GM23338 (cell line): Measurements from ENCODE around the gene MYO7B.

ENCODE experiments used
- EZH2 ChIP-seq: fragments of 200-600 bp; sonication (generic); IDR thresholded peaks from one replicate; pipeline ENCODE4 v1.8.0; 2017; ENCODE audit warnings: antibody characterized with exemption, mild to moderate bottlenecking, low read depth; ENCODE audit not compliant: unreplicated experiment
- EZH2phosphoT487 ChIP-seq: fragments of 200-600 bp; sonication (generic); IDR thresholded peaks from one replicate; pipeline ENCODE4 v1.8.1; 2018; ENCODE audit warnings: antibody characterized with exemption; ENCODE audit not compliant: unreplicated experiment
- POLR2AphosphoS5 ChIP-seq: IDR thresholded peaks from 2 replicates; pipeline ENCODE4 v1.6.1; 2016; ENCODE audit warnings: antibody characterized with exemption, low read depth
- REST ChIP-seq: IDR thresholded peaks from one replicate; pipeline ENCODE4 v1.6.1; 2018; ENCODE audit warnings: antibody characterized with exemption; ENCODE audit not compliant: unreplicated experiment
- TF ChIP-seq, protein P1 (sequence below), 2 experiments: fragments of 200-600 bp in 1 of 2; sonication (generic) in 1 of 2; conservative IDR thresholded peaks; 2 replicates each; pipeline versions ENCODE4 v1.5.1 to v1.6.1; 2016 to 2017; ENCODE audit warnings: antibody characterized with exemption in 2 of 2, low read depth in 2 of 2, mild to moderate bottlenecking in 2 of 2, moderate library complexity in 1 of 2

- TF ChIP-seq EZH2 (no peak), POLR2AphosphoS5 (no peak), REST (no peak), EZH2phosphoT487 (no peak)
- TF ChIP-seq, protein P1, sequence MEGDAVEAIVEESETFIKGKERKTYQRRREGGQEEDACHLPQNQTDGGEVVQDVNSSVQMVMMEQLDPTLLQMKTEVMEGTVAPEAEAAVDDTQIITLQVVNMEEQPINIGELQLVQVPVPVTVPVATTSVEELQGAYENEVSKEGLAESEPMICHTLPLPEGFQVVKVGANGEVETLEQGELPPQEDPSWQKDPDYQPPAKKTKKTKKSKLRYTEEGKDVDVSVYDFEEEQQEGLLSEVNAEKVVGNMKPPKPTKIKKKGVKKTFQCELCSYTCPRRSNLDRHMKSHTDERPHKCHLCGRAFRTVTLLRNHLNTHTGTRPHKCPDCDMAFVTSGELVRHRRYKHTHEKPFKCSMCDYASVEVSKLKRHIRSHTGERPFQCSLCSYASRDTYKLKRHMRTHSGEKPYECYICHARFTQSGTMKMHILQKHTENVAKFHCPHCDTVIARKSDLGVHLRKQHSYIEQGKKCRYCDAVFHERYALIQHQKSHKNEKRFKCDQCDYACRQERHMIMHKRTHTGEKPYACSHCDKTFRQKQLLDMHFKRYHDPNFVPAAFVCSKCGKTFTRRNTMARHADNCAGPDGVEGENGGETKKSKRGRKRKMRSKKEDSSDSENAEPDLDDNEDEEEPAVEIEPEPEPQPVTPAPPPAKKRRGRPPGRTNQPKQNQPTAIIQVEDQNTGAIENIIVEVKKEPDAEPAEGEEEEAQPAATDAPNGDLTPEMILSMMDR (conservative IDR thresholded peaks at IDR 0.05; ENCODE audit: low read depth in 2 of 2) = peak in 1 of 2 experiments; percentile 38; a peak in 1 of 4 replicates
These were observed 108.9 kb downstream of the MYO7B start for GRCh38 chr2:127644066-127645025.
